ENCODE data around the gene KCNJ15. TPM values are rescaled to one million over a fixed set of nuclear protein-coding genes. Genes with fewer than 3 reads are reported as not detected.

Gene KCNJ15
- total and polyA plus RNA-seq, 2 experiments from 2014 or later = 1.2 to 2.1 TPM

DNA sequence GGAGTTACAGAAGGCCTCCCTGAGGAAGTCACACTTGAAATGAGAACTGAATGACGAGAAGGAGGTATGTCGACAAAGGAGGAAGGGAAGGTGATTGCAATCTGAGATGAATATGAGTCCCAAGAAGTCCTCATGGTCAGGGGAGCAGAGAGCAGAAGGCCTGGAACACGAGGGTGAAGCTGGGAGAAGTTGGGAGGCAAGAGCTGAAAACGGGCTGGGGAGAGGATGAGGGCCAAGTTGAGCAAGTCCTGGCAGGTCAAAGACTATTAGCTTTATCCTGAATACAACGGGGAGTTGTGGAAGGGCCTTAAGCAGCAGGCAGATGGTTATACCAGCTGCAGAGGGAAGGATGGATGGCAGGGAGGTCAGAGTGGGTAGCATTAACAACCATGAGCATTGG lies 89.5 kb downstream of the KCNJ15 start:
- in situ Hi-C loops (cut with MboI) = no loop called here
- TF ChIP-seq EZH2 (IDR thresholded peaks at IDR 0.05; ENCODE audit: insufficient read depth, poor library complexity, severe bottlenecking) (no peak), EZH2phosphoT487 (IDR thresholded peaks at IDR 0.05; ENCODE audit: insufficient read depth, low read depth) (no peak)
- 86 to 91% methylated on average over 5 of the region's 5 CpGs for WGBS, 2 experiments (ENCODE audit: low coverage in 1 of 2, low lambda C conversion rate in 2 of 2, missing lambda C conversion rate in 2 of 2)

GRCh38 chr21:38349111-38349746 lies 92.4 kb downstream of the KCNJ15 start:
- no peak for DNase-seq
- 81 to 85% methylated on average over 10 of the region's 10 CpGs for WGBS, 2 experiments (ENCODE audit: low coverage in 1 of 2, low lambda C conversion rate in 2 of 2, missing lambda C conversion rate in 2 of 2)

More for the DNA sequence above, 89.5 kb downstream of the KCNJ15 start:
- Histone ChIP-seq H3K79me2 (ENCODE audit: insufficient read depth) (no peaks in the 10 kb centered on the region), H3K9ac (no peak overlapping the region), H3K27ac (no peak overlapping the region), H3K4me2 (ENCODE audit: unreplicated experiment) (no peak overlapping the region), H2AFZ (no peak overlapping the region), H3K4me1 (ENCODE audit: insufficient read depth) (peaks cover 18% of the 10 kb centered on the region), H3F3A (ENCODE audit: insufficient read depth) (peaks cover 17% of the 10 kb centered on the region), H3K36me3 (ENCODE audit: low read depth) (no peaks in the 10 kb centered on the region), H3K9me3 (ENCODE audit: low read depth) (no peaks in the 10 kb centered on the region), H4K20me1 (ENCODE audit: insufficient read depth) (no peaks in the 10 kb centered on the region), H3K4me3 (no peak overlapping the region), H3K9me2 (ENCODE audit: insufficient read depth) (no peaks in the 10 kb centered on the region), H3K27me3 (replicated peaks; ENCODE audit: insufficient read depth) (no peaks in the 10 kb centered on the region)
- no peak for DNase-seq

GRCh38 chr21:38349977-38350376 lies 93.2 kb downstream of the KCNJ15 start:
- H3K4me2 ChIP-seq (ENCODE audit: unreplicated experiment) = no peak overlapping the region
- in situ Hi-C loops (cut with MboI) = loop anchor here (5.0 kb wide), 1 partner anchor 183 kb away; no protein-coding TSS in a partner anchor
- no peak overlapping the region for H3K9ac ChIP-seq
- H3K27ac ChIP-seq = no peak overlapping the region
- no peak overlapping the region for H3K4me3 ChIP-seq
- no peak overlapping the region for H2AFZ ChIP-seq
- H3K4me1 ChIP-seq (ENCODE audit: insufficient read depth) = peaks cover 23% of the 10 kb centered on the region
- no peaks in the 10 kb centered on the region for H4K20me1 ChIP-seq (ENCODE audit: insufficient read depth)
- H3K79me2 ChIP-seq (ENCODE audit: insufficient read depth) = no peaks in the 10 kb centered on the region
- H3K27me3 ChIP-seq (replicated peaks; ENCODE audit: insufficient read depth) = no peaks in the 10 kb centered on the region
- TF ChIP-seq EZH2phosphoT487 (IDR thresholded peaks at IDR 0.05; ENCODE audit: insufficient read depth, low read depth) = no peak
- TF ChIP-seq EZH2 (IDR thresholded peaks at IDR 0.05; ENCODE audit: insufficient read depth, poor library complexity, severe bottlenecking) = no peak
- peaks cover 15% of the 10 kb centered on the region for H3F3A ChIP-seq (ENCODE audit: insufficient read depth)
- DNase-seq = no peak
- no peaks in the 10 kb centered on the region for H3K9me3 ChIP-seq (ENCODE audit: low read depth)
- 100% methylated on average over 2 of the region's 2 CpGs for WGBS, 2 experiments (ENCODE audit: low coverage in 1 of 2, low lambda C conversion rate in 2 of 2, missing lambda C conversion rate in 2 of 2)
- no peaks in the 10 kb centered on the region for H3K9me2 ChIP-seq (ENCODE audit: insufficient read depth)
- H3K36me3 ChIP-seq (ENCODE audit: low read depth) = no peaks in the 10 kb centered on the region

More at GRCh38 chr21:38349111-38349746, 92.4 kb downstream of the KCNJ15 start:
- H4K20me1 ChIP-seq (ENCODE audit: insufficient read depth) = no peaks in the 10 kb centered on the region
- TF ChIP-seq EZH2 (IDR thresholded peaks at IDR 0.05; ENCODE audit: insufficient read depth, poor library complexity, severe bottlenecking) = no peak
- TF ChIP-seq EZH2phosphoT487 (IDR thresholded peaks at IDR 0.05; ENCODE audit: insufficient read depth, low read depth) = no peak
- no peaks in the 10 kb centered on the region for H3K9me3 ChIP-seq (ENCODE audit: low read depth)
- in situ Hi-C loops (cut with MboI) = no loop called here
- no peak overlapping the region for H3K9ac ChIP-seq
- no peaks in the 10 kb centered on the region for H3K79me2 ChIP-seq (ENCODE audit: insufficient read depth)
- H3K4me2 ChIP-seq (ENCODE audit: unreplicated experiment) = no peak overlapping the region
- no peaks in the 10 kb centered on the region for H3K9me2 ChIP-seq (ENCODE audit: insufficient read depth)
- H3K27ac ChIP-seq = no peak overlapping the region
- no peaks in the 10 kb centered on the region for H3K27me3 ChIP-seq (replicated peaks; ENCODE audit: insufficient read depth)
- peaks cover 24% of the 10 kb centered on the region for H3K4me1 ChIP-seq (ENCODE audit: insufficient read depth)
- no peak overlapping the region for H2AFZ ChIP-seq
- H3K36me3 ChIP-seq (ENCODE audit: low read depth) = no peaks in the 10 kb centered on the region
- peaks cover 18% of the 10 kb centered on the region for H3F3A ChIP-seq (ENCODE audit: insufficient read depth)
- no peak overlapping the region for H3K4me3 ChIP-seq

- no peak for DNase-seq
- Histone ChIP-seq H3K79me2 (ENCODE audit: insufficient read depth) (no peaks in the 10 kb centered on the region), H4K20me1 (ENCODE audit: insufficient read depth) (no peaks in the 10 kb centered on the region), H3K9ac (no peak overlapping the region), H3K4me2 (ENCODE audit: unreplicated experiment) (no peak overlapping the region), H3K4me1 (ENCODE audit: insufficient read depth) (peaks cover 23% of the 10 kb centered on the region), H3F3A (ENCODE audit: insufficient read depth) (peaks cover 15% of the 10 kb centered on the region), H3K9me3 (ENCODE audit: low read depth) (no peaks in the 10 kb centered on the region), H3K27me3 (replicated peaks; ENCODE audit: insufficient read depth) (no peaks in the 10 kb centered on the region), H3K36me3 (ENCODE audit: low read depth) (no peaks in the 10 kb centered on the region), H3K9me2 (ENCODE audit: insufficient read depth) (no peaks in the 10 kb centered on the region), H2AFZ (no peak overlapping the region), H3K27ac (peak overlapping the region; percentile 82), H3K4me3 (no peak overlapping the region)
- TF ChIP-seq EZH2phosphoT487 (IDR thresholded peaks at IDR 0.05; ENCODE audit: insufficient read depth, low read depth) (no peak), EZH2 (IDR thresholded peaks at IDR 0.05; ENCODE audit: insufficient read depth, poor library complexity, severe bottlenecking) (no peak)
- 96 to 100% methylated on average over 3 of the region's 3 CpGs for WGBS, 2 experiments (ENCODE audit: low coverage in 1 of 2, low lambda C conversion rate in 2 of 2, missing lambda C conversion rate in 2 of 2)
- in situ Hi-C loops (cut with MboI) = loop anchor here (5.0 kb wide), 1 partner anchor 183 kb away; no protein-coding TSS in a partner anchor
Measured at GRCh38 chr21:38350684-38351083, 93.9 kb downstream of the KCNJ15 start.
